CMK (cell line): ENCODE results near the gene HIGD2A.
A peak's percentile ranks its signal among the peaks of the same experiment; 100 is the strongest.

Source experiments
- DNase-seq: peaks from one replicate; pipeline ENCODE4 v3.0.0-alpha.2; 2010; ENCODE audit warnings: low read depth

The HIGD2A gene

DNA sequence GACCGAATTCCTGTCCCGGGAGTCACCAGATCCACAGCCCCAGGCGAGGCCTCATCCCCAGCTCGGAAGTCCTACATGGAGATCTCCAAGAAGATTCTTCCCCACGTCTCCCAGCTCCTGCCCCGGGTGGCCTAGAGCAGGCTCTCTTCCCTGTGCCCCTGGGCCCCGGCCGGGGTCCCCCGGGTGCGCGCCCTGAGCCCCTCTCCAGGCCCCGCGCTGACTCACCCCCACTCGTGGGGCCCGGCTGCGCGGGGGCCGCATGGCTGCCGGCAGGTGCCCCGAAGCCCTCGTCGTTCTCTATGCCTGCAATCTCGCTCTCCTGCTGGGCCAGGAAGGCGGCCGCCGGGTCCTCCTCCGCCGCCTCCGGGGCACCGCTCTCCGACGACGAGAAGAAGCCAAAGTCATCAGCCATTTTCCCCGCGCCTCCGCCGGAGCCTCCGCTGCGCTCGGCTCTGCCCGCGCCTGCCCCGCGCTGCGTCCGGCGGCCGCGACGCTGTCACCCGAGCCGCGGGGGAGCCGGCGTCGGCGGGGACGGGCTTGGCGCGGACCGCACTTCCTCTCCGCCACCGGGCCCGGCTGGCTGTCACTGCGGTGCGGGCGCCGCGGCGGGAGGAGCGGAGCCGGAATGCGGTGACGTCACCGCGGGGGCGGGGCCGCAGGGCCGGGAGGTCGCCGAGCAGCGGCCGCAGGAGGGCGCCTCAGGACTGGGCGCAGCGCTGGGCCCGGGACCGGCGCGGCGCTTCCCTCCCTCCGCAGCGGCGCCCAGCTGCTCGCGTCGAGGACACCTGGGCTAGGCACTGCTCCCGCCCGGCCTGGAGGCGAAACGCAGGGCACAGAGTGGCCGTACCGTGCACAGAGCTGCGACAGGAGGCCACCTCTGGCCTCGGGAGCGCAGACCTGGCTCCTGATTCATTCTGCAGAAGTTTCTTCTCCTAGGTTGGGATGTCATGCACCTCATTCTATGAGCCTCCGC lies 27.7 kb downstream of the HIGD2A start, which contains the start of gene CLTB:
Gene CLTB (minus strand): TSS at position 588 of the 973 bp plus-strand sequence. CDS start 176 bp downstream, at position 412.
- DNase-seq = peak; percentile 63

DNA sequence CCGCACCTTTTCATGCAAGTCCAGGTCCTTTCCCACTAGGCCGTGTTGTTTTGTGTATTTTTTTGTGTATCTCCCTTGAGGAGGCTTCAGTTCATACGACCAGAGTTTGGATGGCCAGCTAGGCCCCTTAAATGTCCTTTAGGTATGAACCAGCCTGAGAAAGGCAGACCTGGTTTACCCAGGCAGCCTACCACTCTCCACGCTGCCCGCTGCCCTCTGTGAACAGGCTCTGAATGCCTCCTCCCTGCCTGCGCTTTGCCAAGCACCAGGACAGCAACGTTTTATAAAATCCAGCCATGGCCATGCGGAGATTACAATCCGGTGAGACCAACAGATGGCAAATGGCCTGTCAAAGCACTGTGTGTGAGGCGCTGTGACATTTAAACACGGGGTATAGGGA lies 28.4 kb downstream of the HIGD2A start:
- no peak for DNase-seq

DNA sequence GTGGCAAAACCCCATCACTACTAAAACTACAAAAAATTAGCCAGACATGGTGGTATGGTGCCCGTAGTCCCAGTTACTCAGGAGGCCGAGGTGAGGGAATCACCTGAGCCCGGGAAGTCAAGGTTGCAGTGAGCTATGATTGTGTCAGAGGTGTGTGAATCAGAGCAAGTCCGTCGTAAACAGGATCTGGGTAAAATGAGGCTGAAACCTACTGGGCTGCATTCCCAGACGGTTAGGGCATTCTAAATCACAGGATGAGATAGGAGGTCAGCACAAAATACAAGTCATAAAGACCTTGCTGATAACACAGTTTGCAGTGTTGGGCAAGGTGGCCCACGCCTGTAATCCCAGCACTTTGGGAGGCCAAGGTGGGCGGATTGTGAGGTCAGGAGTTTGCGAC lies 29.7 kb downstream of the HIGD2A start:
- no peak for DNase-seq

GRCh38 chr5:176420086-176420485 lies 31.5 kb downstream of the HIGD2A start:
- no peak for DNase-seq

DNA sequence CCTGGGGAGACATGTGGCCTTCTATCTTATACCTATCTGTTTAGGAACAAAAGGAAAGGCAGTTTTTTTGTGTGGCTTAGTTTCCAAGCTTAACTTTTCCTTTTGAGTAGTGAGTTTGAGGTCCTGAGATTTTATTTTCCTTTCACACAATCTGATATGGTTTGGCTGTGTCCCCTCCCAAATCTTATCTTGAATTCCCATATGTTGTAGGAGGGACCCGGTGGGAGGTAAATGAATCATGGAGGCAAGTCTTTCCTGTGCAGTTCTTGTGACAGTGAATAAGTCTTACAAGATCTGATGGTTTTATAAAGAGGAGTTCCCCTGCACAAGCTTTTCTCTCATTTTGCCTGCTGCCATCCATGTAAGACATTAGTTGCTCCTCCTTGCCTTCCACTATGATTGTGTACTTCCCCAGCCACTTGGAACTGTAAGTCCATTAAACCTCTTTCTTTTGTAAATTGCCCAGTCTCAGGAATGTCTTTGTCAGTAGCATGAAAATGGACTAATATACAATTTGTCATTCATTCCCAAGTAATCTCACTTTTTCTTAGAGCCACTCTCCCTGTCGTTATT lies 32.5 kb downstream of the HIGD2A start:
- DNase-seq = no peak

DNA sequence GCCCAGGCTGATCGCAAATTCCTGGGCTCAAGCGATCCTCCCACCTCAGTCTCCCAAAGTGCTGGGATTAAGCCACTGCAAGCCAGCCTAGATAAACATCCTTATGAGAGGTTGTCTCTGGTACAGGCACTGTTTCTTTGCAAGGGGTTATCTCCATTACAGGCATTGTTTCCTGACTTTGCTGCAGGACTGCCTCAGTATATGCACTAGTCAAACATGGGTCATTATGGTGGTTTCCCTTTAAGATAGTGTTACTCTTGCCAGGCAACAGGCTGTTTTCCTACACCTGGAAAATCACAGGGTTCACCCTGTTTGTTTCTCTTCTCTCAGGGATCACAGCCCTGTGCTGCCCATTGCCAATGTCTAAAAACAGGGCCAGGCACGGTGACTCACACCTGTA lies 35.6 kb downstream of the HIGD2A start:
- no peak for DNase-seq

DNA sequence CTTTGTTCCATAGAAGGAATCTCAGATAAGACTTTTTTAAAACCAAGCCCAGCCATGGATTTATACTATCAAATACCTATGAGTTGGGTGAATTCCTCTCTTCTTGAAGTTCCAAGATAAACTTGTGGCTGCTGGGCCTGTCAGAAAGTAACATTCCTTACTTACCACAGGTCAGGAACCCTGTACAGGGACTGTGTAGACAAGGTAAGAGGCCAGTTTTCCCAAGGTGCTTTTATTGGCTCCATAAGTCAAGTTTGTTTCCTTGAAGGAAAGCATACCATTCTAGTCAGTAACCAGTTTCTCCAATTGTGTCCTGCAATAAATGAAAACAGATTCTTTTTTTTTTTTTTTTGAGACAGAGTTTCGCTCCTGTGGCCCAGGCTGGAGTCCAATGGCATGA lies 36.6 kb downstream of the HIGD2A start:
- DNase-seq = no peak

GRCh38 chr5:176425791-176426190 lies 37.2 kb downstream of the HIGD2A start:
- DNase-seq = no peak

GRCh38 chr5:176426876-176427275 lies 38.3 kb downstream of the HIGD2A start:
- DNase-seq = no peak

DNA sequence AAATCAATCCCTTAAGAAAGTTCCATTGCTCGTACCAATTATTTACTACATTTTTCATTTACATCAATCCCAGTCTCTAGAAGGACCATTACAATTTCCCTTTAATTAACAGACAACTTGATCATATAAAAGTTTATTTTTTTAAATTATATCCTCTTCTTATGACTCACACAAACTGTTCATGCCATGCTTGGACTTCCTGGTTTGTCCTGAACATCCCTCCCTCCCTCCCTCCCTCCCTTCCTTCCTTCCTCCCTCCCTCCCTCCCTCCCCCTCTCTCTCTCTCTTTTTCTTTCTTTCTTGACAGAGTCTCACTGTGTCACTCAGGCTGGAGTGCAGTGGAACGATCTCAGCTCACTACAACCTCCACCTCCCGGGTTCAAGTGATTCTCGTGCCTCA lies 39.4 kb downstream of the HIGD2A start:
- DNase-seq = no peak

DNA sequence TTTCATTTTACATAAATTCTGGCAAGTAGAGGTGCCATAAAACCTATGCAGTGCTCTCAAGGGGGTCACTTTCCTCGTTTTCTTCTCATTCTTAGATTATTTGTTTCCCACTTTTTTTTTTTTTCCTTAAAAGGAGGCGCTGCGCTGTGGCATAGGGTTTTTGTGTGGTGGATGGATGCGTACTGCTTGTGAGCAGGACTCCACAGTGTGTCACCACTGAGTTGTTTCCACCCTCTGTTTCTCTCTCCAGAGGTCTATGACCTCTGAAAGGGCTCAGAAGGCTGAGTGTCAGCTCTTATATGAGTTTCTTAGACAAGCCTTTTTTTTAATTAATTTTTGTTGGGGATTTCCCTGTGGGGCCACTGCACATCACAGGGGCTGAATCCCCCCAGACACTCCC lies 41.4 kb downstream of the HIGD2A start:
- DNase-seq = no peak

- no peak for DNase-seq
These were observed 44.2 kb downstream of the HIGD2A start for GRCh38 chr5:176432707-176433106.

DNA sequence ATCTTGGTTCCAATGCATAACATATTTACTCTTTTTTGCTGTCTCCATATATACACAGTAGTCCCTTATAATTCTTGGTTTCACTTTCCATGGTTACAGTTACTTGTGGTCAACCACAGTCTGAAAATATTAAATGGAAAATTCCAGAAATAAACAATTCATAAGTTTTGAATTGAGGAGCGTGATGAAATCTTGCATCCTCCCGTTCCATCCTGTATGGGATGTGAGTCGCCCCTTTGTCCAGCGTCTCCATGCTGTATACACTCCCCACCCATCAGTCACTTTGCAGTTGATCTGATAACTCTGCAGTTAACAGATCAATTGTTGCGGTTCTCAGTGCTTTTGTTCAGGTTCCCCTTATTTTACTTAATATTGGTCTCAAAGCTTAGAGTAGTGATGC lies 48.1 kb downstream of the HIGD2A start:
- no peak for DNase-seq

DNA sequence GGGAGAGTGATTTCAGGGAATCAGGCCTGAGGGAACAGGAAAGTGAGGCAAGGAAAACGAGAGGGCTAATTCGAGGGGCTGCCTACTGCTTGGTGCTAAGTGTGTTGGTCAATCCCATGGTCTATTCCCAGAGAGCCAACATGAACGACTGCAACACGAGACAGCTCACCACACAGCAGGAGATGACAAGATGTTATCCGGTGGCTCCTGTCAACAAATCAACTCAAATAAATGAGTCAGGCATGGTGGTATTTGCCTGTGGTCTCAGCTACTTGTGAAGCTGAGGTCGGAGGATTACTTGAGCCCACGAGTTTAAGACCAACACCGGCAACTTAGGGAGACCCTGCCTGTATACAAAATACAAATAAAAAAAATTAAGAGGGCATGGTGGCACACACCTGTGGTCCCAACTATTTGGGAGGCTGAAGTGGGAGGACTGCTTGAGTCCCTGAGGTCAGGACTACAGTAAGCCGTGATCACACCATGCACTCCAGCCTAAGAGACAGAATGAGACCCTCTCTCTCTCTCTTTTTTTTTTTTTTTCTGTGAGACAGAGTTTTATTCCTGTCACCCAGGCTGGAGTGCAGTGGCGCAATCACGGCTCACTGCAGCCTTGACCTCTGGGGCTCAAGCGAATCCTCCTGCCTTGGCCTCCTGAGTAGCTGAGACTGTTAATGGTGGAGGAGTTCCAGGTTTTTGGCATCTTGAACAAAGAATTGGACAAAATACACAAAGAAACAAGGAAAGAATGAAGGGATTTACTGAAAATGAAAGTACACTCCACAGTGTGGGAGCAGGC lies 50.6 kb downstream of the HIGD2A start:
- no peak for DNase-seq
